Body of pancreas (tissue), 4 donors: ENCODE results near the gene BICD1.

Experiments
- CTCF ChIP-seq, 7 experiments: fragments of 450-650 bp in 4 of 7; fragments of 200-600 bp in 3 of 7; sonication (generic) in 3 of 7; IDR thresholded peaks; one replicate each; pipeline ENCODE4 v1.5.1; 2016 to 2019; ENCODE audit warnings: antibody characterized with exemption in 7 of 7
- POLR2A ChIP-seq, 3 donors: fragments of 450-650 bp; IDR thresholded peaks; one replicate each; pipeline ENCODE4 v1.6.1; 2016; ENCODE audit warnings: antibody characterized with exemption in 3 of 3, mild to moderate bottlenecking in 2 of 3

- TF ChIP-seq CTCF (IDR thresholded peaks at IDR 0.05), result no peak
- TF ChIP-seq POLR2A (IDR thresholded peaks at IDR 0.05), result no peak
Observed at GRCh38 chr12:32110417-32110816, 3.8 kb downstream of the BICD1 start.
